Measurements from ENCODE around the gene NSD2. TPM values are rescaled to one million over a fixed set of nuclear protein-coding genes. Genes with fewer than 3 reads are reported as not detected.

The NSD2 gene
- total RNA-seq, 3 donors from 2014 or later, result 82.8 to 114 (median 83.3) TPM

- Histone ChIP-seq H3K36me3 (ENCODE audit: low read depth) (no peaks in the 10 kb centered on the region), H3K4me1 (ENCODE audit: low read depth) (no peaks in the 10 kb centered on the region), H3K9me3 (no peaks in the 10 kb centered on the region), H3K4me3 (no peak overlapping the region)
- no peak for DNase-seq
- ATAC-seq, result no peak
- no peak for TF ChIP-seq CTCF (IDR thresholded peaks at IDR 0.05)
- intact Hi-C loops (cut with DNase I, micrococcal nuclease), result no loop called here
Observed at GRCh38 chr4:1898007-1898406, 26.8 kb downstream of the NSD2 start.

GRCh38 chr4:1898681-1899080 is 27.5 kb downstream of the NSD2 start:
- Histone ChIP-seq H3K9me3 (no peaks in the 10 kb centered on the region), H3K4me1 (ENCODE audit: low read depth) (no peaks in the 10 kb centered on the region), H3K4me3 (no peak overlapping the region), H3K36me3 (ENCODE audit: low read depth) (no peaks in the 10 kb centered on the region)
- DNase-seq (no peak), ATAC-seq (no peak)
- no peak for TF ChIP-seq CTCF (IDR thresholded peaks at IDR 0.05)
- intact Hi-C loops (cut with DNase I, micrococcal nuclease), result no loop called here

- ATAC-seq (peak; percentile 95), DNase-seq (peak; percentile 68 to 82 (median 74))
- H3K36me3 ChIP-seq (ENCODE audit: low read depth), result no peaks in the 10 kb centered on the region
- intact Hi-C loops (cut with DNase I, micrococcal nuclease), result loop anchor here in 1 of 2 donors (10.0 kb wide), 1 partner anchor 155 kb away; no protein-coding TSS in a partner anchor
- H3K4me1 ChIP-seq (ENCODE audit: low read depth), result peaks cover 4% of the 10 kb centered on the region
- TF ChIP-seq CTCF (IDR thresholded peaks at IDR 0.05), result peak; percentile 52
- H3K9me3 ChIP-seq, result no peaks in the 10 kb centered on the region
- H3K4me3 ChIP-seq, result no peak overlapping the region
Observed at GRCh38 chr4:1899149-1900086, 28.2 kb downstream of the NSD2 start.

- peaks cover 4% of the 10 kb centered on the region for H3K4me1 ChIP-seq (ENCODE audit: low read depth)
- ATAC-seq (no peak), DNase-seq (no peak)
- H3K36me3 ChIP-seq (ENCODE audit: low read depth), result no peaks in the 10 kb centered on the region
- H3K9me3 ChIP-seq, result no peaks in the 10 kb centered on the region
- intact Hi-C loops (cut with DNase I, micrococcal nuclease), result loop anchor here in 1 of 2 donors (10.0 kb wide), 1 partner anchor 155 kb away; no protein-coding TSS in a partner anchor
- no peak for TF ChIP-seq CTCF (IDR thresholded peaks at IDR 0.05)
- no peak overlapping the region for H3K4me3 ChIP-seq
Observed at GRCh38 chr4:1900087-1900433, 28.9 kb downstream of the NSD2 start.

- H3K4me1 ChIP-seq (ENCODE audit: low read depth), result peaks cover 4% of the 10 kb centered on the region
- no peak overlapping the region for H3K4me3 ChIP-seq
- ATAC-seq (no peak), DNase-seq (no peak)
- TF ChIP-seq CTCF (IDR thresholded peaks at IDR 0.05), result no peak
- intact Hi-C loops (cut with DNase I, micrococcal nuclease), result loop anchor here in 1 of 2 donors (10.0 kb wide), 1 partner anchor 156 kb away; no protein-coding TSS in a partner anchor
- H3K9me3 ChIP-seq, result no peaks in the 10 kb centered on the region
- H3K36me3 ChIP-seq (ENCODE audit: low read depth), result no peaks in the 10 kb centered on the region
Observed at GRCh38 chr4:1900624-1901023, 29.4 kb downstream of the NSD2 start.

Measured in mucosa of descending colon (tissue), 3 donors.